ENCODE measurements around the gene CEP135.

CEP135 gene

GRCh38 chr4:56003606-56004005 is 54.9 kb downstream of the CEP135 start:
- intact Hi-C loops (cut with micrococcal nuclease), result no loop called here
- H3K4me3 Mint-ChIP-seq, result no peak overlapping the region
- peaks cover 92% of the 10 kb centered on the region for H3K36me3 Mint-ChIP-seq (ENCODE audit: low read depth)
- no peak overlapping the region for H3K27ac Mint-ChIP-seq
- H3K9me3 Mint-ChIP-seq, result no peaks in the 10 kb centered on the region
- H3K4me1 Mint-ChIP-seq (ENCODE audit: low read depth), result peaks cover 6% of the 10 kb centered on the region
- no peaks in the 10 kb centered on the region for H3K27me3 Mint-ChIP-seq

GRCh38 chr4:56004235-56004634 is 55.5 kb downstream of the CEP135 start:
- H3K4me1 Mint-ChIP-seq (ENCODE audit: low read depth), result peaks cover 6% of the 10 kb centered on the region
- intact Hi-C loops (cut with micrococcal nuclease), result no loop called here
- H3K27ac Mint-ChIP-seq, result no peak overlapping the region
- H3K9me3 Mint-ChIP-seq, result no peaks in the 10 kb centered on the region
- H3K27me3 Mint-ChIP-seq, result no peaks in the 10 kb centered on the region
- peaks cover 92% of the 10 kb centered on the region for H3K36me3 Mint-ChIP-seq (ENCODE audit: low read depth)
- H3K4me3 Mint-ChIP-seq, result no peak overlapping the region

- H3K9me3 Mint-ChIP-seq, result no peaks in the 10 kb centered on the region
- no peak overlapping the region for H3K4me3 Mint-ChIP-seq
- H3K4me1 Mint-ChIP-seq (ENCODE audit: low read depth), result peaks cover 6% of the 10 kb centered on the region
- H3K36me3 Mint-ChIP-seq (ENCODE audit: low read depth), result peaks cover 92% of the 10 kb centered on the region
- intact Hi-C loops (cut with micrococcal nuclease), result no loop called here
- H3K27me3 Mint-ChIP-seq, result no peaks in the 10 kb centered on the region
- no peak overlapping the region for H3K27ac Mint-ChIP-seq
These were observed 58.4 kb downstream of the CEP135 start for GRCh38 chr4:56007154-56007553.

GRCh38 chr4:56008206-56008605 is 59.5 kb downstream of the CEP135 start:
- Mint-ChIP-seq H3K9me3 (no peaks in the 10 kb centered on the region), H3K4me1 (ENCODE audit: low read depth) (peaks cover 6% of the 10 kb centered on the region), H3K27ac (no peak overlapping the region), H3K36me3 (ENCODE audit: low read depth) (peaks cover 96% of the 10 kb centered on the region), H3K4me3 (no peak overlapping the region), H3K27me3 (no peaks in the 10 kb centered on the region)
- intact Hi-C loops (cut with micrococcal nuclease), result no loop called here

GRCh38 chr4:56026596-56026995 is 77.9 kb downstream of the CEP135 start:
- no peaks in the 10 kb centered on the region for H3K4me1 Mint-ChIP-seq (ENCODE audit: low read depth)
- peaks cover 77% of the 10 kb centered on the region for H3K36me3 Mint-ChIP-seq (ENCODE audit: low read depth)
- intact Hi-C loops (cut with micrococcal nuclease), result no loop called here
- H3K27me3 Mint-ChIP-seq, result no peaks in the 10 kb centered on the region
- H3K27ac Mint-ChIP-seq, result no peak overlapping the region
- peaks cover 9% of the 10 kb centered on the region for H3K9me3 Mint-ChIP-seq
- no peak overlapping the region for H3K4me3 Mint-ChIP-seq

GRCh38 chr4:56028165-56028564 is 79.4 kb downstream of the CEP135 start:
- intact Hi-C loops (cut with micrococcal nuclease), result no loop called here

GRCh38 chr4:56038487-56039162 is 89.9 kb downstream of the CEP135 start:
- peaks cover 4% of the 10 kb centered on the region for H3K27me3 Mint-ChIP-seq
- H3K4me1 Mint-ChIP-seq (ENCODE audit: low read depth), result no peaks in the 10 kb centered on the region
- intact Hi-C loops (cut with micrococcal nuclease), result no loop called here
- no peaks in the 10 kb centered on the region for H3K36me3 Mint-ChIP-seq (ENCODE audit: low read depth)
- H3K9me3 Mint-ChIP-seq, result no peaks in the 10 kb centered on the region
- H3K27ac Mint-ChIP-seq, result no peak overlapping the region
- H3K4me3 Mint-ChIP-seq, result no peak overlapping the region

More at GRCh38 chr4:56028165-56028564, 79.4 kb downstream of the CEP135 start:
- H3K4me3 Mint-ChIP-seq, result no peak overlapping the region
- H3K27me3 Mint-ChIP-seq, result no peaks in the 10 kb centered on the region
- H3K4me1 Mint-ChIP-seq (ENCODE audit: low read depth), result no peaks in the 10 kb centered on the region
- no peak overlapping the region for H3K27ac Mint-ChIP-seq
- H3K9me3 Mint-ChIP-seq, result peaks cover 9% of the 10 kb centered on the region
- H3K36me3 Mint-ChIP-seq (ENCODE audit: low read depth), result peaks cover 61% of the 10 kb centered on the region

GRCh38 chr4:56040842-56041241 is 92.1 kb downstream of the CEP135 start:
- intact Hi-C loops (cut with micrococcal nuclease), result no loop called here
- H3K27me3 Mint-ChIP-seq, result peaks cover 4% of the 10 kb centered on the region
- H3K27ac Mint-ChIP-seq, result no peak overlapping the region
- H3K9me3 Mint-ChIP-seq, result no peaks in the 10 kb centered on the region
- H3K4me3 Mint-ChIP-seq, result no peak overlapping the region
- H3K36me3 Mint-ChIP-seq (ENCODE audit: low read depth), result no peaks in the 10 kb centered on the region
- H3K4me1 Mint-ChIP-seq (ENCODE audit: low read depth), result no peaks in the 10 kb centered on the region

- Mint-ChIP-seq H3K36me3 (ENCODE audit: low read depth) (no peaks in the 10 kb centered on the region), H3K9me3 (no peaks in the 10 kb centered on the region), H3K27me3 (peaks cover 4% of the 10 kb centered on the region), H3K4me3 (no peak overlapping the region), H3K4me1 (ENCODE audit: low read depth) (no peaks in the 10 kb centered on the region), H3K27ac (no peak overlapping the region)
- intact Hi-C loops (cut with micrococcal nuclease), result no loop called here
These were observed 93.5 kb downstream of the CEP135 start for GRCh38 chr4:56042225-56042624.

GRCh38 chr4:56048383-56048701 is 99.6 kb downstream of the CEP135 start:
- Mint-ChIP-seq H3K4me1 (ENCODE audit: low read depth) (peaks cover 9% of the 10 kb centered on the region), H3K27me3 (peaks cover 28% of the 10 kb centered on the region), H3K36me3 (ENCODE audit: low read depth) (peaks cover 6% of the 10 kb centered on the region), H3K9me3 (no peaks in the 10 kb centered on the region), H3K27ac (peak overlapping the region; percentile 45), H3K4me3 (peak overlapping the region; percentile 78)
- intact Hi-C loops (cut with micrococcal nuclease), result no loop called here

- intact Hi-C loops (cut with micrococcal nuclease), result no loop called here
- peaks cover 9% of the 10 kb centered on the region for H3K4me1 Mint-ChIP-seq (ENCODE audit: low read depth)
- no peaks in the 10 kb centered on the region for H3K9me3 Mint-ChIP-seq
- H3K36me3 Mint-ChIP-seq (ENCODE audit: low read depth), result peaks cover 6% of the 10 kb centered on the region
- H3K4me3 Mint-ChIP-seq, result peak overlapping the region; percentile 78
- peak overlapping the region; percentile 45 for H3K27ac Mint-ChIP-seq
- peaks cover 28% of the 10 kb centered on the region for H3K27me3 Mint-ChIP-seq
These were observed 100.1 kb downstream of the CEP135 start for GRCh38 chr4:56048702-56049431.

GRCh38 chr4:56050625-56051024 is 101.9 kb downstream of the CEP135 start:
- H3K4me3 Mint-ChIP-seq, result no peak overlapping the region
- peaks cover 9% of the 10 kb centered on the region for H3K4me1 Mint-ChIP-seq (ENCODE audit: low read depth)
- intact Hi-C loops (cut with micrococcal nuclease), result no loop called here
- H3K27ac Mint-ChIP-seq, result no peak overlapping the region
- H3K36me3 Mint-ChIP-seq (ENCODE audit: low read depth), result peaks cover 6% of the 10 kb centered on the region
- peaks cover 28% of the 10 kb centered on the region for H3K27me3 Mint-ChIP-seq
- H3K9me3 Mint-ChIP-seq, result no peaks in the 10 kb centered on the region

GRCh38 chr4:56051029-56051709 is 102.4 kb downstream of the CEP135 start:
- peaks cover 6% of the 10 kb centered on the region for H3K36me3 Mint-ChIP-seq (ENCODE audit: low read depth)
- H3K27ac Mint-ChIP-seq, result no peak overlapping the region
- peaks cover 9% of the 10 kb centered on the region for H3K4me1 Mint-ChIP-seq (ENCODE audit: low read depth)
- H3K27me3 Mint-ChIP-seq, result peaks cover 28% of the 10 kb centered on the region
- H3K4me3 Mint-ChIP-seq, result no peak overlapping the region
- intact Hi-C loops (cut with micrococcal nuclease), result no loop called here
- H3K9me3 Mint-ChIP-seq, result no peaks in the 10 kb centered on the region

GRCh38 chr4:56051710-56052075 is 102.9 kb downstream of the CEP135 start:
- no peak overlapping the region for H3K4me3 Mint-ChIP-seq
- H3K4me1 Mint-ChIP-seq (ENCODE audit: low read depth), result peaks cover 9% of the 10 kb centered on the region
- peaks cover 28% of the 10 kb centered on the region for H3K27me3 Mint-ChIP-seq
- H3K36me3 Mint-ChIP-seq (ENCODE audit: low read depth), result peaks cover 6% of the 10 kb centered on the region
- H3K27ac Mint-ChIP-seq, result no peak overlapping the region
- H3K9me3 Mint-ChIP-seq, result no peaks in the 10 kb centered on the region
- intact Hi-C loops (cut with micrococcal nuclease), result no loop called here
